ENCODE results near the gene CPEB4. TPM values are rescaled to one million over a fixed set of nuclear protein-coding genes. Genes with fewer than 3 reads are reported as not detected.
A peak's percentile ranks its signal among the peaks of the same experiment; 100 is the strongest.

Gene CPEB4
- total RNA-seq, 1 experiment from 2014 or later, result 11.1 TPM

DNA sequence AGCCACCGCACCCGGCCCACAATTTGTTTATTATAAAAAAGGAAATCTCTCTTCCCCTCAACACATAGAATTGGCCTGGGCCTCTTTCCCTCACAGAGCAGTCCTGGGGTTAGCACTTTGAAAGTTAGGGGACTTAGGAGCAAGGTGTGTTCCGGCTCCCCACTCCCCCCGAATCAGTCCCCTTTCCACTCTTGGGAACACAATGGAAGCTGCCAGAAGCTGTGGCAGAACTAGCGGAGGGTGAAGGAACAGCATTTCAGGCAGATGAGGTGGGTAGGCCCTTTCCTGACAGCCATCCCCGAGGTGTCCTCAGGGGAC lies 84.4 kb downstream of the CPEB4 start:
- Histone ChIP-seq H3K9me2 (ENCODE audit: insufficient read depth) (no peaks in the 10 kb centered on the region), H3K27me3 (ENCODE audit: insufficient read depth, low read length) (no peaks in the 10 kb centered on the region), H4K20me1 (ENCODE audit: insufficient read depth) (no peaks in the 10 kb centered on the region), H3K4me1 (ENCODE audit: control insufficient read depth in 1 of 2, insufficient read depth in 2 of 2, low read length in 2 of 2) (peaks cover 0 to 9% of the 10 kb centered on the region in 2 experiments; a peak in 2 of 4 replicates), H3K79me2 (ENCODE audit: insufficient read depth, low read length) (no peaks in the 10 kb centered on the region), H3K9ac (ENCODE audit: low read length) (no peak overlapping the region), H3K4me2 (ENCODE audit: low read length) (no peak overlapping the region), H3K27ac (ENCODE audit: low read depth, low read length) (no peak overlapping the region), H3K36me3 (ENCODE audit: control insufficient read depth in 1 of 2, insufficient read depth in 2 of 2, low read length in 2 of 2) (no peaks in the 10 kb centered on the region), H3K9me3 (ENCODE audit: control insufficient read depth in 1 of 2, insufficient read depth in 1 of 2, low read depth in 1 of 2, low read length in 2 of 2) (no peaks in the 10 kb centered on the region), H2AFZ (ENCODE audit: low read depth, low read length, poor library complexity, severe bottlenecking) (peak overlapping the region; percentile 79), H3K4me3 (replicated peaks in 1 of 2; ENCODE audit: low read depth in 1 of 2, low read length in 2 of 2) (no peak overlapping the region)
- ATAC-seq (no peak), DNase-seq (ENCODE audit: low read depth, low spot score) (no peak)
- CTCF ChIA-PET, result interaction anchor here (1.0 to 4.8 kb wide), 7 partner anchors 10 to 354 kb away, joined by 3 to 73 read pairs (median 5); partner anchors contain the start of gene BOD1
- POLR2A ChIA-PET, result no interaction called here
- RAD21 ChIA-PET (ENCODE audit: low non-redundant PET in 1 of 2, low total read pairs in 2 of 2, uncharacterized antibody in 2 of 2, unreplicated experiment in 2 of 2), result interaction anchor here in 1 of 2 experiments (1.1 kb wide), 1 partner anchor 208 kb away, joined by 3 read pairs; no protein-coding TSS in a partner anchor
- no peak for TF ChIP-seq ZFX (IDR thresholded peaks at IDR 0.05)
- TF ChIP-seq ELF1 (IDR thresholded peaks at IDR 0.05; ENCODE audit: borderline replicate concordance, low read depth), result no peak
- no peak for TF ChIP-seq ZNF274 (IDR thresholded peaks at IDR 0.05; ENCODE audit: low read depth, low read length)
- TF ChIP-seq CBX3 (IDR thresholded peaks at IDR 0.05; ENCODE audit: low read depth), result no peak
- no peak for TF ChIP-seq RAD21 (IDR thresholded peaks at IDR 0.05; ENCODE audit: low read depth)
- TF ChIP-seq EZH2phosphoT487 (IDR thresholded peaks at IDR 0.05; ENCODE audit: borderline replicate concordance), result no peak
- TF ChIP-seq FOSL1 (IDR thresholded peaks at IDR 0.05; ENCODE audit: low read depth), result no peak
- TF ChIP-seq EZH2 (IDR thresholded peaks at IDR 0.05), result no peak
- no peak for TF ChIP-seq JUND (IDR thresholded peaks at IDR 0.05)
- TF ChIP-seq SRF (IDR thresholded peaks at IDR 0.05; ENCODE audit: low read depth), result no peak
- BruUV-seq (replicated peaks), result no TSS peak
- intact Hi-C loops (cut with micrococcal nuclease), result loop anchor here (2.0 to 10.0 kb wide), 3 partner anchors 208 to 680 kb away; no protein-coding TSS in a partner anchor

DNA sequence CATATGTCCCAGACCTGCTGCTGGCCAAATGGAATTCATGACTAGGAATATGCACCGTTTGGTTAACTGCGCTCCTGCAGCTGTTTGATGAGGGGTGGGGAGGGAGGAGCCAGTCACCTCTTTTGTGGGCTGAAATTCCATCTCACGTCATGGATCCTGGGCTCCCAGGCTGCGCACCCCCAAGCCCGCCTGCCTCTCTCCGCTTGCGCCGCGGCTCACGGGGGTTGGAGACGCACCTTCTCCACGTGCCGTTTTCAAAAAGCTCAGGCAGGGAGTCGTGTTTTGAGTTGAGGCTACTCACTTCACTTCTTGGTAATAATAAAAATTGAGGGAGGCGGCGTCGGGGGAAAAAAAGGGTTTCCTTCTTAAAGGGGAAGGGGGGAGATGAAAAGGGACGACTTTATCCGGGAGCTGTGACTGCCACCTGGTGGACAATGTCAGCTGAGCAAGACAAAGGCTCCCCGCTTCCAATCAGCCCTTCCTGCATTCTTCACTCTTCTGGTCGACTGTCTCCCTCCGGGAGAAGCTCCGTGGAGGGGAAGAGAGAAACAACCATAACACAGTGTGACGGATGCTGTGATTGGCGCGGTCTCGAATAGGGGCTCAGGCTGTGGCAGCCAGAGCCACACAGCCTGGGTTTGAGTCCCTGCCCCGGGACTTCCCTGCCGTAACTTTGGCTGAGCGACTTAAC lies 84.9 kb downstream of the CPEB4 start:
- ATAC-seq (peak; percentile 87), DNase-seq (ENCODE audit: low read depth, low spot score) (peak; percentile 64)
- H3K4me1 ChIP-seq (ENCODE audit: control insufficient read depth in 1 of 2, insufficient read depth in 2 of 2, low read length in 2 of 2), result peaks cover 0 to 9% of the 10 kb centered on the region in 2 experiments; a peak in 2 of 4 replicates
- H2AFZ ChIP-seq (ENCODE audit: low read depth, low read length, poor library complexity, severe bottlenecking), result peak overlapping the region; percentile 79
- H3K36me3 ChIP-seq (ENCODE audit: control insufficient read depth in 1 of 2, insufficient read depth in 2 of 2, low read length in 2 of 2), result no peaks in the 10 kb centered on the region
- no peaks in the 10 kb centered on the region for H3K27me3 ChIP-seq (ENCODE audit: insufficient read depth, low read length)
- CTCF ChIA-PET, result interaction anchor here (0.7 to 4.8 kb wide), 10 partner anchors 10 to 355 kb away, joined by 3 to 73 read pairs (median 4); partner anchors contain the start of genes BOD1 and CPEB4
- no peaks in the 10 kb centered on the region for H3K79me2 ChIP-seq (ENCODE audit: insufficient read depth, low read length)
- H3K9me3 ChIP-seq (ENCODE audit: control insufficient read depth in 1 of 2, insufficient read depth in 1 of 2, low read depth in 1 of 2, low read length in 2 of 2), result no peaks in the 10 kb centered on the region
- H3K27ac ChIP-seq (ENCODE audit: low read depth, low read length), result peak overlapping the region; percentile 6; the same call in 1 of the 2 replicates
- POLR2A ChIA-PET, result interaction anchor here (0.9 kb wide), 1 partner anchor 355 kb away, joined by 4 read pairs; no protein-coding TSS in a partner anchor
- no peaks in the 10 kb centered on the region for H3K9me2 ChIP-seq (ENCODE audit: insufficient read depth)
- intact Hi-C loops (cut with micrococcal nuclease), result loop anchor here (1.0 to 10.0 kb wide), 4 partner anchors 208 to 681 kb away; no protein-coding TSS in a partner anchor
- RAD21 ChIA-PET (ENCODE audit: low non-redundant PET in 1 of 2, low total read pairs in 2 of 2, uncharacterized antibody in 2 of 2, unreplicated experiment in 2 of 2), result interaction anchor here (0.6 to 1.7 kb wide), 6 partner anchors 12 to 355 kb away, joined by 3 to 6 read pairs (median 4); no protein-coding TSS in a partner anchor
- peak overlapping the region; percentile 83 for H3K4me2 ChIP-seq (ENCODE audit: low read length)
- H3K4me3 ChIP-seq (replicated peaks in 1 of 2; ENCODE audit: low read depth in 1 of 2, low read length in 2 of 2), result peak overlapping the region; percentile 34 to 51
- BruUV-seq (replicated peaks), result no TSS peak
- H3K9ac ChIP-seq (ENCODE audit: low read length), result no peak overlapping the region
- no peaks in the 10 kb centered on the region for H4K20me1 ChIP-seq (ENCODE audit: insufficient read depth)
- no peak for TF ChIP-seq CEBPB (IDR thresholded peaks at IDR 0.05; ENCODE audit: low read depth)
- TF ChIP-seq, protein P1, sequence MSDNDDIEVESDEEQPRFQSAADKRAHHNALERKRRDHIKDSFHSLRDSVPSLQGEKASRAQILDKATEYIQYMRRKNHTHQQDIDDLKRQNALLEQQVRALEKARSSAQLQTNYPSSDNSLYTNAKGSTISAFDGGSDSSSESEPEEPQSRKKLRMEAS (IDR thresholded peaks at IDR 0.05), result no peak
- TF ChIP-seq YY1 (IDR thresholded peaks at IDR 0.05; ENCODE audit: extremely low read depth, insufficient replicate concordance, low read depth, low read length), result no peak
- TF ChIP-seq, protein P2, sequence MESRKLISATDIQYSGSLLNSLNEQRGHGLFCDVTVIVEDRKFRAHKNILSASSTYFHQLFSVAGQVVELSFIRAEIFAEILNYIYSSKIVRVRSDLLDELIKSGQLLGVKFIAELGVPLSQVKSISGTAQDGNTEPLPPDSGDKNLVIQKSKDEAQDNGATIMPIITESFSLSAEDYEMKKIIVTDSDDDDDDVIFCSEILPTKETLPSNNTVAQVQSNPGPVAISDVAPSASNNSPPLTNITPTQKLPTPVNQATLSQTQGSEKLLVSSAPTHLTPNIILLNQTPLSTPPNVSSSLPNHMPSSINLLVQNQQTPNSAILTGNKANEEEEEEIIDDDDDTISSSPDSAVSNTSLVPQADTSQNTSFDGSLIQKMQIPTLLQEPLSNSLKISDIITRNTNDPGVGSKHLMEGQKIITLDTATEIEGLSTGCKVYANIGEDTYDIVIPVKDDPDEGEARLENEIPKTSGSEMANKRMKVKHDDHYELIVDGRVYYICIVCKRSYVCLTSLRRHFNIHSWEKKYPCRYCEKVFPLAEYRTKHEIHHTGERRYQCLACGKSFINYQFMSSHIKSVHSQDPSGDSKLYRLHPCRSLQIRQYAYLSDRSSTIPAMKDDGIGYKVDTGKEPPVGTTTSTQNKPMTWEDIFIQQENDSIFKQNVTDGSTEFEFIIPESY (IDR thresholded peaks at IDR 0.05; ENCODE audit: extremely low read depth, insufficient replicate concordance, low read length), result no peak
- TF ChIP-seq JUND (IDR thresholded peaks at IDR 0.05), result no peak
- no peak for TF ChIP-seq POLR2AphosphoS5 (IDR thresholded peaks at IDR 0.05; ENCODE audit: low read depth, low read length)
- no peak for TF ChIP-seq CBX3 (IDR thresholded peaks at IDR 0.05; ENCODE audit: low read depth)
- TF ChIP-seq POLR2A (IDR thresholded peaks at IDR 0.05; ENCODE audit: borderline replicate concordance, extremely low read depth, insufficient read depth, insufficient read length), result no peak
- TF ChIP-seq ZFX (IDR thresholded peaks at IDR 0.05), result no peak
- TF ChIP-seq TCF7L2 (IDR thresholded peaks at IDR 0.05; ENCODE audit: borderline replicate concordance, extremely low read depth, insufficient read depth, insufficient read length), result peak; percentile 48
- no peak for TF ChIP-seq SRF (IDR thresholded peaks at IDR 0.05; ENCODE audit: low read depth)
- TF ChIP-seq ZNF274 (IDR thresholded peaks at IDR 0.05; ENCODE audit: low read depth, low read length), result no peak
